Motor neuron (in vitro differentiated cells): ENCODE measurements around the gene YDJC. TPM values are rescaled to one million over a fixed set of nuclear protein-coding genes. Genes with fewer than 3 reads are reported as not detected.
A peak's percentile ranks its signal among the peaks of the same experiment; 100 is the strongest.
"Not testable (repeated sequence)": the region's sequence is repeated elsewhere in the genome, so short reads cannot be mapped to it uniquely, and the experiment has no call there.

Experiments
- ATAC-seq, 8 experiments: fragments of 200-7000 bp; cut with Tn5 transposase; replicated peaks in 6 of 8; 2 replicates each; pipeline ENCODE4 v1.8.0; 2021; ENCODE audit warnings: mild to moderate bottlenecking in 8 of 8, moderate library complexity in 8 of 8
- H3K27ac ChIP-seq, 2 donors: fragments of 250-450 bp; sonication (Bioruptor Pico); 2 replicates each; pipeline ENCODE4 v1.9.0; 2021; ENCODE audit warnings: antibody characterized with exemption in 2 of 2, mild to moderate bottlenecking in 2 of 2, moderate library complexity in 1 of 2
- H3K4me1 ChIP-seq, 2 donors: fragments of 250-450 bp; sonication (Bioruptor Pico); replicated peaks in 1 of 2; 2 replicates each; pipeline ENCODE4 v1.6.1; 2021; ENCODE audit warnings: antibody characterized with exemption in 2 of 2, mild to moderate bottlenecking in 2 of 2, moderate library complexity in 1 of 2
- H3K4me3 ChIP-seq, 5 donors: fragments of 250-450 bp; sonication (Bioruptor Pico); 2 replicates each; pipeline ENCODE4 v1.9.0; 2021; ENCODE audit warnings: antibody characterized with exemption in 5 of 5, mild to moderate bottlenecking in 5 of 5, moderate library complexity in 4 of 5
- WGBS, 10 experiments: fragments of 450-650 bp; shearing (Covaris generic); methylation state at CpG; one replicate each; pipeline ENCODE4 v1.0.0; 2022; 5-methylcytosine and 5-hydroxymethylcytosine counted together
- in situ Hi-C, 9 experiments: fragments of 400-800 bp; cut with MboI; loops; one replicate each; pipeline ENCODE4 v1.15.0; 2021; ENCODE audit warnings: low sequenced_read_pairs in 9 of 9, low pct_unique_long_range_greater_than_20kb in 2 of 9; ENCODE audit not compliant: unreplicated experiment in 9 of 9
- total RNA-seq, 8 experiments: library from RNA; unstranded; fragments of 300-600 nt; gene quantifications; 2 replicates each; pipeline versions ENCODE4 v1.2.3 to v1.2.4, GENCODE V29; 2022

YDJC gene
- total RNA-seq, 8 experiments from 2014 or later: 8.3 to 30.3 (median 12.1) TPM

DNA sequence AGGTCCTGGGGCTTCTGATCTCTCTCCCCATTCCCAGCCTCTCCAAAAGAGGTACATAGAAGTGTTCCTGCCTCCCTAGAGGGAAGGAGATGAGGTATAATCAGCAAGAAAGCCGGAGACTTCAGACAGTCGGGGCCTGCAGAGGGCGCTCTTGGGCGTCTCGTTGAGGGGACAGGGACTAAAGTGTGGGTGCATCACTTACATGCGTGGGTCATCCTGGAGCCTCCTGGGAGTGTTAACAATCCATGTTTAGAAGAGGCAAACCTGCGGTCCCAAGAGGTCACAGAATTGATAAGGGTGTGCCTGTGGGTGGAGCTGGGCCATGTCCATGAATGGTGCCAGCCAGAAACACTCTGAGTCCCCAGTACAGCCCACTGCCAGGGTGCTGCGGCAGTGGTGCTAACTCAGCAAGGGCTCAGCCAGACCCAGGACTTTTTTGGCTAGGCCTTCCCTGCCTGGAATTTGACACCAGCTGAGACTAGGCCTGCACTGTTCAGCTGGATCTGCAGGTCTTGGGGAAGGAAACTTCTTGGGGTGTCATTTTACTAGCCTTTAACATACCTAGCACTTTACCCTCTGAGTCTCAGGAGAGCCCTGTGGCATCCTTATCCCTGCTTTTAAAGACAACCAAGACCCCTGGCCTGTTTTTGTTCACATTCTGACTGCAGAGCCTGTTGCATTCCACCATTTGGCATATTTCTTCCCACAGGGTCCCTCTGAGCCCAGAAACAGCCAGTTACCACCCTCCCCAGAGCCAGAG, 5.5 kb downstream of the YDJC start:
- WGBS, 10 experiments: 49 to 57% methylated on average over 4 to 5 of the region's 8 CpGs; no CpG with 5 or more reads in 8 of the 10 experiments
- H3K27ac ChIP-seq: peak overlapping the region in 1 of 2 donors; percentile 54
- in situ Hi-C loops: no loop called here
- H3K4me1 ChIP-seq: peaks cover 10 to 11% of the 10 kb centered on the region in 2 donors
- H3K4me3 ChIP-seq: no peak overlapping the region
- ATAC-seq: peak in 3 of 8 experiments; percentile 6 to 37 (median 35)

DNA sequence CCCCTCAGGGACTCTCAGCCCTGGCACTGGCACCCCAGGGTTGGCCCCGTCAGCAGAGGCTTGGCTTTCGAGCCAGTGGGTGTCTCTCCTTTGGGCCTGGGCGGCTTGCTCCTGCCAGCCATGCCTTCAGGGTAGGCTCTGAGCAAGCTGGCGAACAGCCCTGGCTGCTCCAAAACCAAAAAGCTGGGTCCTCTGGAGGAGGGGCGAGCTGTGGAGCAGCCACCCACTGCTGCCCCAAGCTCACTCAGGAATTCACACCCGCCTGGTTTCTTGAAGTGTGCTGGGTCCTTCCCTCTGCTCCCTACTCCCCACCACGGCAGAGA, 6.2 kb downstream of the YDJC start:
- H3K27ac ChIP-seq: peak overlapping the region in 1 of 2 donors; percentile 54
- ATAC-seq: no peak
- no peak overlapping the region for H3K4me3 ChIP-seq

DNA sequence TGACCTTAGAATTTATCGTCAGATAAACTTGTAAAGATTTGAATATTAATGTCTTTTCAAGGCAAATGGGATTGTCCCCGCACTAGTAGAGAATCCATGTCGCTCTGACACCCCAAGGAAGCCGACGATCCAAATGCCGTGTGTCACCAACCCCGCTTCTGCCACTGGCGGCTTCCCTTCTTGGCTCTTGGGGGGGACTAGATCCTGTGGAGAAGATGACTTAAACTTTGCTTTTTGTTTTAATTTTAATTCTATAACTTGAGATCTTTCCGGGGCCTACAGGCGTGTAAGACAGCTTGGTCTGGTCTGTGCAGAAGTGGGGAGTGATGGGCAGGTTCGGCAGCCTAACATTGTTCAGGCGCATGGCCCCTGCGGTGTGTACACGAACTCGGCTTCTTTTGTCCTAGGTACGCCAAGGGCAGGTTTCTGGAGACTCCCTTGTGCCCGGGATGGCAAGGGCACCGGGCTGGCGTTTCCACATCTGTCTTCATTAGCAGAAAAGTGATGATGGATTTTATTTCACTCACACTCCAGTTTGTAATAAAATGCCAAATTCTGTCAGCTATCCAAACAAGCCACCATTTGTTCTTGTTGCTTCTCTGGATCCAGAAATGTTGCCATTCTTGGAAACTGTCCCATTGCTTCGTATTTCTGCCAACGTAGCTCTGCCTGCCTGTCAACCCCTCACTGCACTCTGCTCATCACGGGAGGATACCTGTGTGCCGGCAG, 6.7 kb downstream of the YDJC start:
- WGBS, 10 experiments: 82 to 100% (median 94%) methylated on average over 2 to 16 of the region's 23 CpGs; no CpG with 5 or more reads in 1 of the 10 experiments
- Histone ChIP-seq H3K4me1 (peaks cover under 1 to 2% of the 10 kb centered on the region in 2 donors), H3K27ac (peak overlapping the region in 1 of 2 donors; percentile 54), H3K4me3 (no peak overlapping the region)
- ATAC-seq: no peak
- in situ Hi-C loops: no loop called here

More for the DNA sequence above, 6.2 kb downstream of the YDJC start:
- WGBS, 10 experiments: 57 to 100% (median 83%) methylated on average over 1 to 2 of the region's 7 CpGs; no CpG with 5 or more reads in 5 of the 10 experiments
- in situ Hi-C loops: no loop called here
- peaks cover 5 to 6% of the 10 kb centered on the region in 2 donors for H3K4me1 ChIP-seq

DNA sequence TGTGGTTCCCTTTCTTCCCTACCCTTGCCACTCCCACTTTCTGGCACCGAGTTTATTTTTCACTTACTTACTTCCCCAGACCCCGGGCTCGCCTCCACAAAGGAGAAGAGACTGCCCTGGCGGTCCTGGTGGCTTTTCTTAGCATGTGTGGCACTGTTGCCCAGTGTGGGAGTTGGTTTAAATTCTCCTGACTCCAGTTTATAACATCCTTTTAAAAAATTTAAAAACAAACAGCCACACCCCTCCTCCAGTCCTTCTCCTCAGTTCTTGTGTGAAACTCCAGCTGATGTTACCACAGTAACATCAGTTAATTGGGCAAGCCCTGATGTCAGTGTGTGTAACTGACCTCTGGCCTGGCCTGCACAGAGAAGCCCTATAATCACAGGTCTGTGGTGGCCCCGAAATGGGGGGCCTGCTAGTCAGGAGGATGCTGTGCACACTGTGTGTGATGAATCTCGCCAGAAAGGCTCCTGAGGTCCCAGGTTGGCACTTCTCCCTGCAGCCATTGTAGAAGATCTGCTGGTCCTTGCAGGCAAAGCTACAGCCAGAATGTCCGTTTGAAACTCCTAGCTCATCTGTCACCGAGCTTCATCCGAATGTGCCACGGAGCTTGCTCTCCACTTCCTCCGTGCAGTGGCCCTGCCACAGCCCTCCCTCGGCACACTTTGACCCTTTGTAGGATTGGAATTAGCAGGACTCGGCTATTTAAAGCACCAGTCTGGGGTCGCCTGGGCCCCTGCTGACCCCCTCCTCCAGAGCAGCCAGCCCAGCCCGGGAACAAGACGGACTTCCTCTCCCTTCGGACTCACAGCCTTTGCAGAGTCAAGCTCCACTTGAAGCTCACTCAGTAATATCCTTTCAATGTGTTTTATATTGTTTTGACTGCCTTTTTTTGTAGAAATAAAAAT, 7.6 kb downstream of the YDJC start:
- Histone ChIP-seq H3K27ac (peak overlapping the region; percentile 30 to 45), H3K4me3 (no peak overlapping the region), H3K4me1 (peaks cover 0 to 2% of the 10 kb centered on the region in 2 donors)
- 43 to 100% (median 73%) methylated on average over 1 to 10 of the region's 17 CpGs; no CpG with 5 or more reads in 2 of the 10 experiments for WGBS, 10 experiments
- in situ Hi-C loops: no loop called here
- peak in 2 of 8 experiments; percentile 31 to 39 for ATAC-seq

DNA sequence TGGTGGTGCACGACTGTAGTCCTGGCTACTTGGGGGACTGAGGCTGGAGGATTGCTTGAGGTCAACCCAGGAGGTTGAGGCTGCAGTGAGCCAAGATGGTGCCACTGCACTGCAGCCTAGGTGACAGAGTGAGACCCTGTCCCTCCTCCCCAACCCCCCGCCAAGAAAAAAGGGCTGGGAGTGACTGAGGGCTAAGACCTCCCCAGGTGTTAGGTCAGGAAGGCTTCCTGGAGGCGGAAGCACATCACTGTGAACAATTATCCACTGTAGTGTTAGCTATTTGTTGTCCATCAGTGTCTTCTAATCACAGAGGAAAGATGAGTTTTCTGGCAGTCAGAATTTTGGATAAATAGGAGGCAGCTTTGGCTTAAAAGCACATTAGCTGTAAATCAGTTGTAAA, 8.8 kb downstream of the YDJC start:
- in situ Hi-C loops: no loop called here
- H3K27ac ChIP-seq: peak overlapping the region in 1 of 2 donors; percentile 51
- ATAC-seq: no peak

DNA sequence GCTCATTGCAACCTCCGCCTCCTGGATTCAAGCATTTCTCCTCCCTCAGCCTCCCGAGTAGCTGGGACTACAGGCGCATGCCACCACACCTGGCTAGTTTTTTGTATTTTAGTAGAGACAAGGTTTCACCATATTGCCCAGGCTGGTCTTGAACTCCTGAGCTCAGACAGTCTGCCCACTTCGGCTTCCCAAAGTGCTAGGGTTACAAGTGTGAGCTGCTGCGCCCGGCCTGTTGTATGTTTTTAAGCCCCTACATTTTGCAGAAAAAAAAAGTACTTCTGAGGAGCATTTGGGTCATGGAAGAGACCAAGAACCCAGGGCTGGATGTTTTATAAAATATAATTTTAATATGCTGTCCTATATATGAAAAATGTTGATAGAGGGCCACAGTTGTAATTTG, 12.5 kb downstream of the YDJC start:
- H3K27ac ChIP-seq, ATAC-seq, H3K4me3 ChIP-seq, H3K4me1 ChIP-seq, in situ Hi-C loops: not testable (repeated sequence)
- WGBS, 10 experiments: 80 to 100% (median 98%) methylated on average over 1 to 5 of the region's 6 CpGs; no CpG with 5 or more reads in 2 of the 10 experiments

More for the DNA sequence above, 8.8 kb downstream of the YDJC start:
- Histone ChIP-seq H3K4me1 (peaks cover 0 to 2% of the 10 kb centered on the region in 2 donors), H3K4me3 (no peak overlapping the region)
- 97 to 100% (median 100%) methylated on average over 1 to 3 of the region's 3 CpGs; no CpG with 5 or more reads in 7 of the 10 experiments for WGBS, 10 experiments

DNA sequence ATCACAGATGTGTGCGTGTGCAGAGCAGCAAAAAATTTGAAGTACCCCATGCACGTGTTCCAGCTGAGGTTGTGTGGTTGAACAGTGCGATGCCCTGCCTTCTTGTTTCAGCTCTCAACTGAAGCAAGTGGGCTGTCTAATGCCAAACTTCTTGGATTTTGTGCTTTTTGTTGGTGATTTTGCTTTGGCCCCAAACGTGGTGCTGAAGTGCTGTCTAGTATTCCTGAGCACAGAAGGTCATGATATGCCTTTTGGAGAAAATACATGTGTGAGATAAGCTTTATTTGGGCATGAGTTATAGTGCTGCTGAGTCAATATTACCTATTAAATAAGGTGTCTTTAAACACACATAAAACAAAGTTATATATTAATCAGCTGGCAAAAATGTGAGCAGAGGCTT, 14.1 kb downstream of the YDJC start:
- no peak for ATAC-seq
- H3K4me1 ChIP-seq: no peaks in the 10 kb centered on the region
- no peak overlapping the region for H3K4me3 ChIP-seq
- peak overlapping the region in 1 of 2 donors; percentile 58 for H3K27ac ChIP-seq
- 75 to 100% (median 95%) methylated on average over 1 to 4 of the region's 4 CpGs; no CpG with 5 or more reads in 4 of the 10 experiments for WGBS, 10 experiments
- in situ Hi-C loops: no loop called here

DNA sequence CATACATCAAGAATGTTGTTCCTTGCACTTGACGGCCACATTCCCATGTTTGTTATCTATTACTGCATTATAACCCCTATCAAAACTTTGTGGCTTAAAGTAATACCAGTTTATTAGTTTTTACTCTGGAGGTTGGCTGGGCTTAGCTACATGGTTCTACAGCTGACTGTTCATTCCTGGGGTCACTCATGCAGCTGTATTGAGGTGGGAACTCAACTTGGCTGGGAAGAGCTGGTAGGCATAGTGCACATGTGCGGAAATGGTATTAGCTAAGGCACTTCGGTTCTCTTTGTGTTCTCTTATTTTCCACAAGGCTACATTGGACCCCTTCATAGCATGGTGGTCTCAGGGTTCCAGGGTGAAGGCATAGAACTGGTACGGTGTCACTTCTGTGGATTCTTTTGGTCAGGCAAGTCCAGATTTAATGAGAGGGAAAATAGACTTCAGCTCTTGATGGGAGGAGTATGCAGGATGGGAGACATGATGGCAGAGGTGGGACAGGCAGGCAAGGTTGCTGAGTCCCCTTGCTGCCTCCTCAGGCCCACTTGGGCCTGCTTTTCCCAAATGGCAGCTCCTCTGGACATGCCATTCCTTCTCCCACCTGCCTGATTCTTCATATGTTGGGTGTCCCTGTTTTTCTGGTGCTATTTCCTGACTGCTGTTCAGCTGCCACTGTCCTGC, 16.1 kb downstream of the YDJC start:
- Histone ChIP-seq H3K4me3 (no peak overlapping the region), H3K4me1 (no peaks in the 10 kb centered on the region), H3K27ac (peak overlapping the region in 1 of 2 donors; percentile 41)
- WGBS, 10 experiments: 20 to 100% (median 98%) methylated on average over 1 to 4 of the region's 4 CpGs; no CpG with 5 or more reads in 2 of the 10 experiments
- in situ Hi-C loops: no loop called here
- no peak for ATAC-seq

DNA sequence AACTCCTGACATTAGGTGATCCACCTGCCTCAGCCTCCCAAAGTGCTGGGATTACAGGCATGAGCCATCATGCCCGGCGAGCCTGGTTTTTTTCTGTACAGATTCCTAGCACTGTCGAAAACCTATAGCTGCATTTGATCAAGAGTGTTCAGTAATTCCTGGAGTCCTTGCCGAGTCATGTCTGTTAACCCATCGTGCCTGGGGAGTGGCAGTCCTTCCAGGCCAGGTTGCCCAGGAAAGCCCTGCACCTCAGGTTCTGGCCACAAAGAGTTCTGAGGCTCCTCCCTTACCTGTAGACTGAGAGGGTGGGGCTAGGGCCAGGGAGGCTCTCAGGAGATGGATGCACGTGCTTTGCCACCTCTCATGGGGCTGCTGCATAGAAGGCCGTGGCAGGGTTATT, 17.0 kb downstream of the YDJC start:
- no peak for ATAC-seq
- H3K27ac ChIP-seq: peak overlapping the region in 1 of 2 donors; percentile 39
- H3K4me1 ChIP-seq: no peaks in the 10 kb centered on the region
- in situ Hi-C loops: no loop called here
- 80 to 100% (median 93%) methylated on average over 1 to 4 of the region's 7 CpGs; no CpG with 5 or more reads in 3 of the 10 experiments for whole genome bisulfite sequencing, 10 experiments
- H3K4me3 ChIP-seq: no peak overlapping the region

DNA sequence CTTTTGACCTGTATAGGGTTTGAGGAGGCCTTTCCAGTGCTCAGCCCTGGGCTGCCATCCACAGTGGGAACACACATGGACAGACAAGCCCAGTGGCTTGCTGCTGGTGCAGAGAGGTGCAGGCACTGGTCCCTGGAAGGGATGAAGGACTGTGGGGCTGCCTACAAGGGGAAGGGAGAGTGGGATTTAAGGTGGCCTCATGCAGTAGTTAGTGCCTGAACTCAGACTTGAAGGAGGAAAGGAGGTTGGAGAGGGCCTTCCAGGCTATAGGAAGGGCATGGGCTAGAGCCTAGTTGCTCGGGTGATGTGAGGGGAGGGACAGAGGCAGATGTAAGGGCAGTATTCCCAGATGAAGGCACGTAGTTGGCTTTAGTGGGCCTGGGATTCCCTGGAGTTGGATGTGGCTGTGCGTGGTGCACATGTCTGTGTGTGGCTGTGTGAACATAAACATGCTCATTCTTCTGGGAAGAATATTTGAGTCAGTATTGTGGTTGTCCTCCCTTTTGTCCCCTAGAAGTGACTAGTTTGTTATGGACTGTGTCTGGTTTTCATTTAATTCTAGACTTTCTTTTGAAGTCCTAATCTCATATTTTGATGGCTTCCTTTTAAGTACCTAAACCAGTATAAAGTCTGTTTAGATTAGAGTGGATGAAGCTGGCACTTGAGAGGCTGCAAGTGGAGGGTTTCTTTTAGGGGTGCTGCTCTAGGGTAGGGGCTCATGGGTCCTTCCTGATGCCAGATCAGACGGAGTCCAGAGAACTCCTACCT, 18.4 kb downstream of the YDJC start:
- ATAC-seq: no peak
- 0 to 100% (median 89%) methylated on average over 1 to 4 of the region's 4 CpGs; no CpG with 5 or more reads in 2 of the 10 experiments for WGBS, 10 experiments
- no peak overlapping the region for H3K4me3 ChIP-seq
- H3K27ac ChIP-seq: peak overlapping the region; percentile 27 to 57
- in situ Hi-C loops: no loop called here
- H3K4me1 ChIP-seq: no peaks in the 10 kb centered on the region

DNA sequence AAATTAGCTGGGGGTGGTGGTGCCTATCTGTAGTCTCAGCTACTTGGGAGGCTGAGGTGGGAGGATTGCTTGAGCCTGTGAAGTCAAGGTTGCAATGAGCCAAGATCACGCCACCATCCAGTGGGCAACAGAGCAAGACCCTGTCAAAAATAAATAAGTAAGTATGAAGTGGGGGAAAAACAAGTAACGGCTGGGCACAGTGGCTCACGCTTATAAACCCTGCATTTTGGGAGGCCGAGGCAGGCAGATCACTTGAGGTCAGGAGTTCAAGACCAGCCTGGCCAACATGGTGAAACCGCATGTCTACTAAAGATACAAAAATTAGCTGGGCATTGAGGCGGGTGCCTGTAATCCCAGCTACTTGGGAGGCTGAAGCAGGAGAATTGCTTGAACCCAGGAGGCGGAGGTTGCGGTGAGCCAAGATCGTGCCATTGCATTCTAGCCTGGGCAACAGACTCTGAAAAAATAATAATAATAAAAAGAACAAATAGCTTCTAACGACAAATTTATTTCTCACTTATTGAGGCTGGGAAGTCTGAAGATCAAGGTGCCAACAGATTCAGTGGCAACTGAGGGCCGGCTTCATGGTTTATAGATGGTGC, 20.2 kb downstream of the YDJC start:
- ATAC-seq, H3K4me3 ChIP-seq, H3K4me1 ChIP-seq, in situ Hi-C loops: not testable (repeated sequence)
- peak overlapping the region in 1 of 2 donors; percentile 54 for H3K27ac ChIP-seq
- WGBS, 10 experiments: 90 to 100% (median 98%) methylated on average over 1 to 10 of the region's 11 CpGs
